K562 (cell line): ENCODE measurements around the gene NAGLU. TPM values are rescaled to one million over a fixed set of nuclear protein-coding genes. Genes with fewer than 3 reads are reported as not detected.

Experiments used
- ATAC-seq: fragments of 200-7000 bp; cut with Tn5 transposase; 3 replicates; pipeline ENCODE4 v1.9.1; 2020; ENCODE audit warnings: moderate library complexity
- BruUV-seq: library from RNA; stranded (reverse); fragments of 400-500 nt; replicated peaks from 2 replicates; lab custom pipeline; 2021; lab: Mats Ljungman, UMichigan
- CTCF ChIA-PET: fragments of 300-600 bp; formaldehyde crosslinking; extraction: SDS; loops from one replicate; lab custom pipeline; 2021; ENCODE audit warnings: low intra/inter-chr PET ratio; lab: Yijun Ruan, JAX
- POLR2A ChIA-PET: fragments of 300-600, 350-650 bp; sonication (Branson Sonifier 250); formaldehyde crosslinking; extraction: SDS; loops from one replicate; lab custom pipeline; 2021; ENCODE audit warnings: antibody characterized with exemption, inconsistent platforms; lab: Yijun Ruan, JAX
- DNase-seq, 4 experiments: peaks; one replicate each; pipeline versions ENCODE4 v3.0.0 to v3.0.0-alpha.2; 2011 to 2018; ENCODE audit warnings: low spot score in 3 of 4, mixed read lengths in 3 of 4; ENCODE audit errors: extremely low read depth in 1 of 4
- FAIRE-seq: peaks from 2 replicates; lab custom pipeline; 2011; peaks lifted over from hg19 to GRCh38; lab: Jason Lieb, UNC
- H2AFZ ChIP-seq: 2 replicates; pipeline ENCODE4 v1.6.0; 2011; ENCODE audit warnings: low read depth, low read length, control low read depth, inconsistent platforms
- H3K27ac ChIP-seq: fragments of 200-600 bp; 3 replicates; pipeline ENCODE4 v1.8.0; 2011; ENCODE audit warnings: low read depth, mild to moderate bottlenecking, control low read depth, inconsistent platforms, low read length, moderate library complexity, mixed read lengths; ENCODE audit errors: extremely low read depth
- H3K27me3 ChIP-seq, 2 experiments: fragments of 300-600 bp in 1 of 2; 2 replicates in 1 of 2; 3 replicates in 1 of 2; pipeline versions ENCODE4 v1.6.0 to v1.8.0; 2011; ENCODE audit warnings: inconsistent platforms in 2 of 2, low read length in 2 of 2, mild to moderate bottlenecking in 1 of 2, mixed read lengths in 1 of 2, moderate library complexity in 1 of 2; ENCODE audit not compliant: control insufficient read depth in 2 of 2, insufficient read depth in 2 of 2
- H3K36me3 ChIP-seq: fragments of 300-600 bp; 3 replicates; pipeline ENCODE4 v1.8.0; 2011; ENCODE audit warnings: mild to moderate bottlenecking, low read length, inconsistent platforms; ENCODE audit not compliant: control insufficient read depth, insufficient read depth
- H3K4me1 ChIP-seq, 2 experiments: fragments of 200-600 bp in 1 of 2; replicated peaks in 1 of 2; 2 replicates in 1 of 2; 3 replicates in 1 of 2; pipeline versions ENCODE4 v1.5.1 to v1.8.0; 2011; ENCODE audit warnings: inconsistent platforms in 2 of 2, low read length in 2 of 2, mild to moderate bottlenecking in 1 of 2, mixed read lengths in 1 of 2, moderate library complexity in 1 of 2; ENCODE audit not compliant: control insufficient read depth in 2 of 2, insufficient read depth in 2 of 2
- H3K4me2 ChIP-seq: 2 replicates; pipeline ENCODE4 v1.6.1; 2011; ENCODE audit warnings: low read length, control low read depth, inconsistent platforms, mixed read lengths; ENCODE audit not compliant: insufficient read depth
- H3K4me3 ChIP-seq: fragments of 200-600 bp; sonication (generic), shearing (Covaris generic); 2 replicates; pipeline ENCODE4 v1.5.1; 2016; ENCODE audit warnings: control low read depth, inconsistent platforms
- H3K79me2 ChIP-seq: fragments of 200-600 bp; 3 replicates; pipeline ENCODE4 v1.8.0; 2011; ENCODE audit warnings: low read length, inconsistent platforms; ENCODE audit not compliant: control insufficient read depth, insufficient read depth
- H3K9ac ChIP-seq, 2 experiments: 2 replicates each; pipeline versions ENCODE4 v1.6.0 to v1.6.1; 2011; ENCODE audit warnings: low read depth in 2 of 2, low read length in 2 of 2, control low read depth in 1 of 2, inconsistent platforms in 1 of 2, mild to moderate bottlenecking in 1 of 2, mixed read lengths in 1 of 2; ENCODE audit not compliant: insufficient read depth in 1 of 2
- H3K9me1 ChIP-seq: one replicate; pipeline ENCODE4 v1.6.0; 2011; ENCODE audit warnings: inconsistent platforms, mild to moderate bottlenecking, low read length, moderate library complexity; ENCODE audit not compliant: control insufficient read depth, insufficient read depth
- H3K9me3 ChIP-seq: replicated peaks from 2 replicates; pipeline ENCODE4 v1.5.1; 2011; ENCODE audit warnings: low read depth, low read length, inconsistent platforms; ENCODE audit not compliant: control insufficient read depth, insufficient read depth
- H4K20me1 ChIP-seq: replicated peaks from 2 replicates; pipeline ENCODE4 v1.6.1; 2011; ENCODE audit warnings: low read length, inconsistent platforms, mixed read lengths; ENCODE audit not compliant: control insufficient read depth, insufficient read depth
- BHLHE40 ChIP-seq: IDR thresholded peaks from 2 replicates; pipeline ENCODE4 v1.6.1; 2011; ENCODE audit warnings: low read length, improper control_type of control experiment
- CREB3 ChIP-seq: fragments of 450-650 bp; conservative IDR thresholded peaks from 2 replicates; pipeline ENCODE4 v1.6.1; 2016; ENCODE audit warnings: missing genetic modification characterization, low read depth, mild to moderate bottlenecking, missing compliant biosample characterization, moderate library complexity
- POLR2AphosphoS2 ChIP-seq: IDR thresholded peaks from 2 replicates; pipeline ENCODE4 v1.6.1; 2012; ENCODE audit warnings: low read length, improper control_type of control experiment
- RBM15 ChIP-seq: fragments of 200-400 bp; formaldehyde crosslinking; IDR thresholded peaks from 2 replicates; pipeline ENCODE4 v1.6.1; 2018; ENCODE audit warnings: mild to moderate bottlenecking, low read length, moderate library complexity; ENCODE audit not compliant: insufficient read depth
- SETDB1 ChIP-seq: IDR thresholded peaks from one replicate; pipeline ENCODE4 v1.6.1; 2012; ENCODE audit warnings: low read length, control low read depth, inconsistent platforms
- SRSF1 ChIP-seq: fragments of 200-400 bp; formaldehyde crosslinking; IDR thresholded peaks from 2 replicates; pipeline ENCODE4 v1.6.1; 2017; ENCODE audit warnings: mild to moderate bottlenecking, low read depth, low read length, moderate library complexity
- TCFL5 ChIP-seq: fragments of 250-450 bp; sonication (Bioruptor Pico); conservative IDR thresholded peaks from 2 replicates; pipeline ENCODE4 v1.6.1; 2021; ENCODE audit warnings: mild to moderate bottlenecking, moderate library complexity, matching md5 sums
- ZBTB1 ChIP-seq: sonication (generic); formaldehyde crosslinking; IDR thresholded peaks from 2 replicates; pipeline ENCODE4 v1.8.1; 2023; ENCODE audit warnings: missing genetic modification reagents, low read depth, mild to moderate bottlenecking, borderline replicate concordance
- ZBTB33 ChIP-seq: sonication (generic); formaldehyde crosslinking; IDR thresholded peaks from 2 replicates; pipeline ENCODE4 v1.8.1; 2023; ENCODE audit warnings: mild to moderate bottlenecking, missing genetic modification reagents
- ZHX1 ChIP-seq: fragments of 150-350 bp; conservative IDR thresholded peaks from 2 replicates; pipeline ENCODE4 v1.6.1; 2014; ENCODE audit warnings: low read length
- ZNF384 ChIP-seq: IDR thresholded peaks from 2 replicates; pipeline ENCODE4 v1.6.1; 2012; ENCODE audit warnings: low read depth, low read length, improper control_type of control experiment
- ZNF75A ChIP-seq: fragments of 450-650 bp; formaldehyde crosslinking; IDR thresholded peaks from 2 replicates; pipeline ENCODE4 v1.4.0; 2020; ENCODE audit warnings: mild to moderate bottlenecking
- WGBS: fragments of 100-300 bp; shearing (Covaris generic); methylation state at CpG from one replicate; pipeline ENCODE4 v1.1.6; 2016; ENCODE audit warnings: low coverage, mixed read lengths; ENCODE audit not compliant: insufficient coverage; ENCODE audit errors: missing lambda C conversion rate; 5-methylcytosine and 5-hydroxymethylcytosine counted together
- in situ Hi-C: fragments of 300-500 bp; cut with MboI; formaldehyde crosslinking; loops from 4 replicates; pipeline ENCODE4 v1.15.0; 2018; ENCODE audit warnings: inconsistent platforms, mixed read lengths
- intact Hi-C: fragments of 100-400 bp; cut with micrococcal nuclease; formaldehyde crosslinking; loops from 2 replicates; pipeline ENCODE4 v1.14.2; 2022
- polyA plus RNA-seq, 8 experiments: library from polyadenylated mRNA; depleted of rRNA in 4 of 8; stranded (reverse) in 5 of 8; unstranded in 3 of 8; fragments of >200 nt; fragmentation: Nextera tagmentation in 2 of 8; fragmentation: Illumina TruSeq in 1 of 8; extraction: Ambion mirVana in 2 of 8; extraction: Trizol in 1 of 8; gene quantifications; 2 replicates each; pipeline versions ENCODE4 v1.2.1 to v1.2.3, GENCODE V29; 2011 to 2014; ENCODE audit warnings: inconsistent platforms in 1 of 8, missing spikeins in 1 of 8
- total RNA-seq, 7 experiments: library from RNA; depleted of rRNA in 6 of 7; stranded (reverse); fragments of >200 nt in 6 of 7; fragmentation: Illumina TruSeq in 2 of 7; extraction: Trizol in 2 of 7; gene quantifications; 2 replicates each; pipeline versions ENCODE4 v1.2.1 to v1.2.3, GENCODE V29; 2011 to 2021; ENCODE audit warnings: low replicate concordance in 1 of 7
- TF ChIP-seq, protein P1 (sequence below): sonication (generic); formaldehyde crosslinking; IDR thresholded peaks from 2 replicates; pipeline ENCODE4 v1.8.1; 2023; ENCODE audit warnings: mild to moderate bottlenecking, missing genetic modification reagents, moderate library complexity

Gene NAGLU
- total and polyA plus RNA-seq, 9 of the 15 experiments (the other 6 are each of a cell fraction or from before 2014, with no cell fraction given), result 0.04 to 21.5 (median 8.5) TPM

- in situ Hi-C loops (no loop called here), intact Hi-C loops (no loop called here)
- WGBS, result 2% methylated on average over 14 of the region's 14 CpGs
- Histone ChIP-seq H2AFZ (no peak overlapping the region), H3K9me3 (no peaks in the 10 kb centered on the region), H3K4me1 (peaks cover 21 to 66% of the 10 kb centered on the region in 2 experiments), H3K4me2 (peak overlapping the region; percentile 92), H3K79me2 (peaks cover 45% of the 10 kb centered on the region), H3K36me3 (peaks cover 41% of the 10 kb centered on the region), H4K20me1 (no peaks in the 10 kb centered on the region), H3K9me1 (no peaks in the 10 kb centered on the region), H3K4me3 (peak overlapping the region; percentile 74), H3K27ac (peak overlapping the region; percentile 88), H3K27me3 (no peaks in the 10 kb centered on the region), H3K9ac (peak overlapping the region; percentile 93 to 99)
- no TSS peak for BruUV-seq
- ChIA-PET POLR2A (interaction anchor here (0.9 to 8.3 kb wide), 4 partner anchors 10 to 115 kb away, joined by 3 to 58 read pairs (median 6); partner anchors contain the start of gene PSMC3IP), CTCF (no interaction called here)
- FAIRE-seq (no peak), ATAC-seq (no peak), DNase-seq (peak in 1 of 4 experiments; percentile 55)
- no peak for TF ChIP-seq POLR2AphosphoS2
- no peak for TF ChIP-seq TCFL5
- no peak for TF ChIP-seq RBM15
- TF ChIP-seq SRSF1, result no peak
- TF ChIP-seq ZNF384, result no peak
- no peak for TF ChIP-seq ZBTB33 (CRISPR knock-in tag)
- no peak for TF ChIP-seq ZBTB1
- TF ChIP-seq ZNF75A (CRISPR knock-in tag), result no peak
- peak; percentile 81 for TF ChIP-seq BHLHE40
- TF ChIP-seq SETDB1, result no peak
- TF ChIP-seq, protein P1, sequence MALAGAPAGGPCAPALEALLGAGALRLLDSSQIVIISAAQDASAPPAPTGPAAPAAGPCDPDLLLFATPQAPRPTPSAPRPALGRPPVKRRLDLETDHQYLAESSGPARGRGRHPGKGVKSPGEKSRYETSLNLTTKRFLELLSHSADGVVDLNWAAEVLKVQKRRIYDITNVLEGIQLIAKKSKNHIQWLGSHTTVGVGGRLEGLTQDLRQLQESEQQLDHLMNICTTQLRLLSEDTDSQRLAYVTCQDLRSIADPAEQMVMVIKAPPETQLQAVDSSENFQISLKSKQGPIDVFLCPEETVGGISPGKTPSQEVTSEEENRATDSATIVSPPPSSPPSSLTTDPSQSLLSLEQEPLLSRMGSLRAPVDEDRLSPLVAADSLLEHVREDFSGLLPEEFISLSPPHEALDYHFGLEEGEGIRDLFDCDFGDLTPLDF (CRISPR knock-in tag), result no peak
- no peak for TF ChIP-seq ZHX1
- TF ChIP-seq CREB3 (tag), result no peak
Observed at GRCh38 chr17:42563143-42563509, 27.1 kb downstream of the NAGLU start.
